ENCODE measurements around the gene CD180.

GRCh38 chr5:67173959-67174358 lies 22.6 kb downstream of the CD180 start:
- TF ChIP-seq EZH2phosphoT487 (IDR thresholded peaks at IDR 0.05; ENCODE audit: insufficient read depth, low read depth) (no peak), EZH2 (IDR thresholded peaks at IDR 0.05; ENCODE audit: insufficient read depth, poor library complexity, severe bottlenecking) (no peak)
